ENCODE measurements around the gene TMC6.
A peak's percentile ranks its signal among the peaks of the same experiment; 100 is the strongest.

The TMC6 gene

DNA sequence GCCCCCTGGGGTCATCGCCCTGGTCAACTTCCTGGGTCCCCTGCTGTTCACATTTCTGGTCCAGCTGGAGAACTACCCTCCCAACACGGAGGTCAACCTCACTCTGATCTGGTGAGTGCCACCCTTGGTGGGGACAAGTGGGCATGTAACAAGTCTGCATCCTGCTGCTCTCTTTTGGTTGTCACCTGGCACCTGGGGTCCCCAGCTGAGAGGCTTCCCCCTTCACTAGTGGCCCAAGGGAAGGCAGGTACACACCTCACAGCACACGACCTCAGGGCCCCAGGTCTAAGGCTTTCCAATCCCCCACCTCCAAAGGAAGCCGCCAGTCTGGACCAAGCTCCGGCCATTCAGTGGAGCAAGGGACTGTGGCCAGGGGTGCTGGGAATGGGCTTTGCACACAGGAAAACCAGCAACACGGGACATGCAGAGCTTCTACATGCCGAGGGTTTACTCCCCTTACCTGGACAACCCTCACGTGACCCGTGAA, 6.4 kb upstream of the TMC6 start:
- DNase-seq, result no peak

DNA sequence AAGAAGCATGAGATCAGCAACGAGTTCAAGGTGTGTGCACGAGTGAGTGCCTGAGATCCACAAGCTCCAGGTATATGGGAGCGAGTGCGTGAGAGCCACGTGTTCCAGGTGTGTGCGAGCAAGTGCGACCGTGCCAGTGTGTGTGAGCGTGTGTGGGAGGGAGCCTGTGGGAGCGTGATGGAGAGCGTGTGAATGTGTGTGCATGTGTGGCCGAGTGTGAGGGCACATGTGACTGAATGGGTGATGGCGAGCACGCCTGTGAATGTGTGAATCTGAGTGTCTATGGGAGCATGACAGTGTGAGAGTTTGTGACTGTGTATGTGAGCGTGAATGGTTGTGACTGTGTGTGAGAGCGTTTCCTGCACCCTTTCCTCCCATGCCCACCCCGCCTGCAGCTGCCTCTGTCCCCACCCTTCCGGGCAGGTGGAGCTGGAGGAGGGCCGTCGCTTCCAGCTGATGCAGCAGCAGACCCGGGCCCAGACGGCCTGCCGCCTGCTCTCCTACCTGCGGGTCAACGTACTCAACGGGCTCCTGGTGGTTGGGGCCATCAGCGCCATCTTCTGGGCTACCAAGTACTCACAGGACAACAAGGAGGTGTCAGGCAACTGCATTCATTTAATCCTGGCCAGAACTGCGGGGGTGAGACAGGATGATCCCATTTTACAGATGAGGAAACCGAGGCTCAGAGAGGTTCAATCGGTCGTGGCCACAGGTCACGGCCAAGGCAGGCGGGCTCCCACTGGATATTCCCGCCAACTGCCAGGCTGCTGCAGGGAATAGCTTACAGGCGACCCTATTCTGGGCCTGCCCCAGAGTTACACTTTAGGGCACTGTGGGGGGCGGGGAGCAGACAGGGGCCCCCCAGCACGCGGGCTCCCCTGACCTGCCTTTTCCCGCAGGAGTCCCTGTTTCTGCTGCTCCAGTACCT, 5.7 kb upstream of the TMC6 start:
- DNase-seq, result peak; percentile 73 to 74

DNA sequence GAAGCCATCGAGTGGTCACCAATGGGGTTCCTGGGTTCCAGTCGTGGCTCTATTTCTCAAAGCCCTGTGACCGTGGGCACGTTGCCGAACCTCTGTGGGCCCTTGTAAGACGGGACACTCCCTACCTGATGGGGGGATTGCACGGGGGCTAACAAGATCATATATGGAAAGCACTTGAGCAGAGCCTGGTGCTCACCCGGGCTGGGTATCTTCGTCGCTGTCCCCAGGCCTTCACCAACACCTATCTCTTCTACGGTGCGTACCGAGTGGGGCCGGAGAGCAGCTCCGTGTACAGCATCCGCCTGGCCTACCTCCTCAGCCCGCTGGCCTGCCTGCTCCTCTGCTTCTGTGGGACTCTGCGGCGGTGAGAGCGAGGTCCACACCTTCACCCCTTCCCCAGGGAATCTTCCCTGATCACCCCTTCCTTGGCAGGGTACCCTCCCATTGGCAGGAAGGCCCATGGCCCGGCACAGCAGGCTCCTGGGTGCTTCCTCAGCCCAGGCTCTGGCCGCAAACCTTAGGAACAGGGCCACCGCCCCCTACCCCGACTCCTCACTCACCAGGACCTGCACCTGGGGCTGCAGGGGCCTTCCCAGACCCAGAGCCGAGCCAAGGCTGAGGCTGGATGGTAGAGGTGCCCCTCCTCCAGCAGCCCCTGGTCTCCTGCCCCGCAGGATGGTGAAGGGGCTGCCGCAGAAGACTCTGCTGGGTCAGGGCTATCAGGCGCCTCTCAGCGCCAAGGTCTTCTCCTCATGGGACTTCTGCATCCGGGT, 4.8 kb upstream of the TMC6 start:
- no peak for DNase-seq

DNA sequence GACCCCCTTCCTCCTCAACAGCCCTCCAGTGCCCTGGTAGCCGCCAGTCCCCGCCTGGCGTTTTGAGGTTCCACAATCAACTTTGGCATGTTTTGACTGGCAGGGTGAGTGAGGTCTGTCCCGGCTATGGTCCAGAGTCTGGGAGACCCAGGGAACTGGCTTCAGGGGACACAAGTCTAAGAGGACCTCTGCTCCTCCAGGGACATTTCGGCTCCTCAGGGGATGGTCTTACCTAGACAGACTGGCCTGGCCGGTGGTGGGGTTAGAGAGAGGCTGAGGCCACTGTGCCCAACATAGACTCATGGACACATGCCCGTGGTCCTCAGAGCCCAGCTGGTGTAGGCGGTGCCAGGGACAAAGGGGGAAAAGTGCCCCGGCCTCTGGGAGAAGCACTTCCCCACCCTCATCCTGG, 4.2 kb upstream of the TMC6 start:
- DNase-seq, result no peak

DNA sequence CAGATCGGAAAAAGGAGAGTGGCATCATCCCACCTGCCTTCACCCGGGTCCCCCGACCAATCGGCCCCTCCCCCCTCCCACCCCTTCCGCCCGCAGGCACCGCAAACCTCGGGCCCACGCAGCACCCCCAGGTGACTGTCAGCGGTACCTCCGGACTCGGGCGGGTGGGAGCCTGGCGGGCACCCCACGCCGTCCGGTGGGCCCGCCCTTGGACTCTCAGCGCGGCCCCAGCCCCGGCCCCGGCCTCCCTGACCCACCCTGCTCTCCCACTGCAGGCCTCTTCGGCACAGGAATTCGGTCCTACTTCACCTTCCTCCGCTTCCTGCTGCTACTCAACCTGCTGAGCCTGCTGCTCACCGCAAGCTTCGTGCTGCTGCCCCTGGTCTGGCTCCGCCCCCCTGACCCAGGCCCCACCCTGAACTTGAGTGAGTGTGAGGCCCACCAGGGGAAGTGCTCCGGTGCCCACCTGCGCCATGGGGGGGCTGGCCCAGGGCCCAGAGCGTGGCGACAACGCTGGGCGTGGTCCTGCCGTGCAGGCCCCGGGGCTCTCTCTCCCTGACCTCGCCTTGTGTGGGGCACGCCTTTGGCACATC, 3.6 kb upstream of the TMC6 start:
- DNase-seq, result peak; percentile 68 to 75

DNA sequence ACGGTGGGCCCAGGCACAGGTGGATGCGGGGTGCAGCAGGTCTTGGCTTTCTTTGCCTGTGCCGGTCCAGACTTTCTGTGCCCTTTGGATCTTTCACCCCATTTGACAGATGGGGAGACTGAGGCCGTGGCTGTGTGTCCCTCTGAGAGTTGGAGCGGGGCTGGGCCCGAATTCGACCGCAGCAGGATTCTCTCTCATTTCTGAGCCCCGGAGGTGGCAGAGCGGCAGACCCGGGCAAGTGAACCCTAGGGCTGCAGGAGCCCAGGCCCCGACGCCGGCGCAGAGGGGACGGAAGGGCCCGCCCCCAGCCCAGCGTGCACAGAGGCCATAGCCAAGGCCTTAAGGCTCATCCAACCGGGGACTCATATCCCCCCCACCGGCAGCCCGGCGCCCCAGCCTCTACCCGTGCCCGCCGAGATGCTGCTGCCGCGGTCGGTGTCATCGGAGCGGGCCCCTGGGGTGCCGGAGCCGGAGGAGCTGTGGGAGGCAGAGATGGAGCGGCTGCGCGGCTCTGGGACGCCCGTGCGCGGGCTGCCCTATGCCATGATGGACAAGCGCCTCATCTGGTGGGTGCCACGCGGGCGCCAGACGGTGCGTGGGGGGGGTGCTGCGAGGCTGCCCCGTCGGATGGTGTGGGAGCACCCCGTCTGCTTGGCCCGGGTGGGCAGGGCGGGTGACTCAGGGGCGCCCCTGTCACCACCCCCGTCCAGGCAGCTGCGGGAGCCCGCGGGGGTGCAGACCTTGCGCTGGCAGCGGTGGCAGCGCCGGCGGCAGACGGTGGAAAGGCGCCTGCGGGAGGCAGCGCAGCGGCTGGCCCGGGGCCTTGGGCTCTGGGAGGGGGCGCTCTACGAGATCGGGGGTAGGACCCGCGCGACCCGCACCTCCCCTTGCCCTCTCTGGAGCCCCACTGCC, 2.9 kb upstream of the TMC6 start:
- DNase-seq, result peak; percentile 60 to 64

DNA sequence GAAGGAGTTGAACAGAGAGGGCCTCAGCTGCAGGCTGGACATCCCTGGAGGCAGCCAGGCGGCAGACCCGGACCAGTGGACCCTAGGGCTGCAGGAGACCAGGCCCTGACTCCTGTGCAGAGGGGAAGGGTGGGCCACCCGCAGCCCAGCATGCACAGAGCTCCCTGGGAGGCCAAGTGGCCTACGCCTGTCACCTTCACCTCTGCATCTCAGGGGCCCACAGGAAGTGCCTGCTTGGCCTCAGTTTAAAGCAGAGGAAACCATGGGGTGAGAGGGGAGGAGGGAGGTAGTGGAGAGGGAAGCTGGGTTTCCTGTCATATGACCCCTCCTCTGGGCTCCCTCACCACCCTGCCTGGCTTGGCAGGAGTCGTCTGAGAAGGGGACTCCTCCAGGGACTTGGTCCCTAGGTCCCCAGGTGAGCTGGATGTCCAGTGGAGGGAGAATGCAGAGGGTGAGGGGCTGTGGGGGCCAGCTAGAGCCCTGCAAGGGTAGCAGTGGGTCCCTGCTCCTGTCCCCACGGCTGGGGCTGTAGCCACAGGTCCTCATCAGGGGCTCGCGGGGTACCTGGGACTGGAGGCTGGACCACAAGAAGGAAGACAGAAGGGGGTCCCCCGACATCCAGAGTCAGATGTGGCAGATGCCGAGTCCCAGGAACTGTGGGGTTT, 2.0 kb upstream of the TMC6 start, which contains the start of gene TMC8:
TSS of gene TMC8 (plus strand) at position 335 of the 665 bp plus-strand sequence. CDS start 818 bp downstream, outside the sequence.
- peak; percentile 68 to 71 for DNase-seq

DNA sequence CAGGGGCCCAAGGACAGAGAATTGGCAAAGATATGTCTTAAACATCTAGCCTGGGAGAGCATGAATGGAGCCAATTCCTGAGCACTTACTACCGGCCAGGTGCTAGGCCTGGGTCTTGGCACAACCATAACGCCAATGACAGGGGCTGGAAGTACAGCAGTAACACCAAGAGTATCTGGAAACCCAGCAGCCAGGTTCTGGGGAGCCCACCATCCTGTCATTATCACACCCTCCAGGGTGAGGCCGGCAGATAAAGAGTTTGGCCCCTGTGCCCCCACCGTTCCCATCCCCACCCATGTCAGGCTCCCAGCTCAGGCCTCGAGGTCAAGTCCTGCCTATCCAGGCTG, 1.5 kb upstream of the TMC6 start:
- DNase-seq, result no peak

DNA sequence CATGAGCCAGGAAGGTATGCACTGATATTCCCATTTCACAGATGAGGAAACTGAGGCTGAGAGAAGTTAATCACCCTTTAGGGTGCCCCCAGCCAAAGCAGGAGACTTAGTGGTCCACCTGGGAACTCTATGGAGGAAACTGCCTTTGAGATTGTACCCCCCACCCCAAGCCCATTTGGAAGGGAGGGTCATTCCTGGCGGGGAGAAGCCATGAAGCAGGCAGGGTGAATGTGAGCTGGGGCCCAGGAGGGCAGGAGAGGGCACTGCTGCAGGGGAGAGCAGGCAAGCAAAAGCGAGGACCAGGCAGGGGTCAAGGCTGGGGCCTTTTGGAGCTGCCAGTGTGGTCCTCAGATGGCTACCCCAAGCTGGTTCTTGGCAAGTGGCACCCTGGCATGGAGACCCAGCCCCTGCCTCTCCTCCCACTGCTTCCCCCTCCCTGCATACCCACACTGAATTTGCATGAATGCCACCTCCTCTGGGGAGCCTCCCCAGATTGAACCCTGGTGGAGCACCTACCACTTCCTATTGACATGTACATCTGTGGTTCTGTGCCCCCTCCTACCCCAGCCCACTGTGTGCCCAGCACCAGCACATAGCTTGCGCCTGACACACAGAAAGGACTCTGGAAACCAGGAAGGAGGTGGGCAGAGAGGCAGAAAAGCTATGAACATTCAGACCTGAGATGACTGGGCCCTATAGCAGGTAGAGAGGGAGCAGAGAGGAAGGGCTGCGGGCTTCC, 965 bp upstream of the TMC6 start:
- peak in 1 of 2 donors; percentile 43 for DNase-seq

DNA sequence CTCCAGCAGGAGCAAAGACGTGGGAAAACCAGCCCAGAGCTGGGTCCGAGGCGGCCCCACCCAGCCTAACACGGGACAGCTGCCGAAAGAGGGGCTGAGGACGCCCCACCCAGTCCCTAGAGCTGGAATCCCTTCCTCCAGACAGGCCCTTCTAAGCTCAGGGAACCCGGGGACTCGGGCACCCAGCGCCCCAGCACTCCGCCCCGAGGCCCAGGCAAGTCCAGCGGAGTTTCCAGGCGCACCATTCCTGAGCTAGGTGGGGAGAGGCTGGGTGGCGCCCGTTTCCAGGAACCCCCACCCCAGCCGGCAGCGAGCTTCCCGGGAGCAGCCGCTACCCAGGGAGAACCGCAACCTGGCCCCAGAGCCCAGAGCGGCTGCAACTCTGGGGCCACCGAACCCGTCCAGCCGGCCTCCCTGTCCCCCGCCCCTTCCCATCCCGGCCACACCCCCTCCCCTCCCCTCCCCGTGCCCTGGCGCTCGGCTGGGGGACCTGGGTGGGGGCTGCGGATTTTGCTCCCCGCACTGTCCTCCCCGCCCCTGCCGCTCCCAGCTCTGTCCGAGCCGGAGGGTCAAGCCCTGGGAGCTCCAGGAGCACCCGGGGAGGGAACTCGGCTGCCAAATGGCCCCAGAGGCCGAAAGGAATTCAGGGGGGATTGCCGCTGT, 536 bp downstream of the TMC6 start:
- no peak for DNase-seq

DNA sequence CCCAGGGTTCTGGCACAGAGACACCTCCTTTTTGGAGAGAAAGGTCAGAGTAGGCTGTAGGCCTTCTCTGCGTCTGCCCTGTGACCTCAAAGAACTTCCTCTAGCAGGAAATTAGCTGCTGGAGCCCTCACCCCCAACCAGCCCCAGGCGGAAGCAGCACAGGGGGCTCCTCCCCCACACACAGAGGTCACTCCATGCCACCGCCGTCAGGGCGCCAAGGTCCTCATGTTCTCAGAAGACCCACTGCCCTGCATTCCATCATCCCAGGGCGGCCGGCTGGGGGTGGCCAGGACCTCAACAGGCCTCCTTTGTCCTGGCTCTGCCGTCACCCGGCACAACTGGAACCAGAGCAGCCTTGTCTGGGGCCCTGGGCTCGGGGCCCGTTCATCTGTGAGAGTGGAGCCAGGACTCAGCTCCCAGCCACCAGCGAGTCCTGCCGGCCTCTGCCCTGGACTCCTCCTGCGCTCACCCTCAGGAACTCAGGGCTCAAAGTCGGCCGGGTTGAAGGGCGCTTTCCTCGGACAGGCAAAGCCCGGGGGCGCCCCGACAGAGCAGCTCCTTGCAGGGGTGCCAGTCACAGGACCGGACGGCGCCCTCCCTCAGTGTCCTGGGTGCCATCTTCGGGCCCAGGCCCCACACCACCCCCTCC, 1.2 kb downstream of the TMC6 start:
- DNase-seq, result peak; percentile 63 to 74

DNA sequence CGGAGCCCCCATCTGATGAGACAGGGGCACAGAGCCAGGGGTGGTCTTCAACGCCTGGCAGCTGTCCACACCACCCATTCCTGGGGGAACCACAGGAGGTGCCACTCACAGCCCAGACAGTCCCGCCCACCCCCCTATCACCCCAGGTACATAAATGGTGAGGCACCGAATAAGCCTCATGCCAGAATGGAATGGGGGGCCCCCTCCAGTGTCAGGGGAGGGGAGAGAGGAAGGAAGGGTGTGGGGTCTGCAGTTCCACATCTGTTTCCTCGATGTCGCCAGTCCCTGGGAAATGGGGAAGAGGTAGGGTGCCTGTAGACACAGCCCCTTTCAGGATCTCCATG, 1.7 kb downstream of the TMC6 start:
- no peak for DNase-seq

DNA sequence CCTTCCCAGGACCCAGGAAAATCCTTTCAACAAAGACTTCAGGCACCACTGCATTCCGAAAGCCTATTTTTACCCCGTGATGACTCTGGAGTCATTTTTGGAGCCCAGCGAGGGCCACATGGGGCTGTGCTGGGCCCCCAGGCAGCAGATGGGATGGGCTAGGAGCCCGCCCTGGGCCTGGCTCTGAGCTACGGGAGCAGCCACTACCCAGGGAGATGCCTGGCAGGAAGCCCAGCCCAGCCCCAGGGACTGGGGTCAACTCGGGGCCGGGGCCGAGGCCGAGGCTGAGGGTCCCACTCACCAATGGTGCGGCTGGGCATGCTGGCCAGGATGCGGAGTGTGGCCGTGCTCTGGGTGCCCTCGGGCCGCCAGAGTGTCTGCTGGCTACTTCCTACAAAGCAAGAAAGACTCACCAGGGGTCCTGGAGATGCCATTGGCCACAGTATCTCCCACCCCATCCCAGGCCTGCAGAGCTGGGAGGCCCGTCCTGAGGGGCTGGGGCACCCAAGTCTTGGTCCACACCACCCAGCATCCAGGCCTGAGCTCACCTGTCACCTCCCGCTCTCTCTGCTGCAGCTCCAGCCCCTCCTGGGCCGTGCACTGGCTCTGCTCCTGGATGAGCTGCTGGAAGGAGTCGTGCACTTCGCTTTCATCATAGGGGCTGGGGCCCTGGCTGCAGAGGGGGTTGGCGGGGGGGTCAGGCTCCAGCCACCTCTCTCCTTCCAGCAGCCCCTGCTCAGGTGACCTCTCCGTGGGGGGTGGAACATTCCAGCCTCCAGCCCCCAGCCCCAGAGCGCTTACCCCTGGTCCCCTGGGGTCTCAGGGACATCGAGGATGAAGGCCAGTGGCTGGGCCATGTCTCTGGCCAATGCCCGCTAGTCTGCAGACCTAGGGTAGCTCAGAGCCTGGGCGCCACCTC, 2.3 kb downstream of the TMC6 start:
- no peak for DNase-seq

DNA sequence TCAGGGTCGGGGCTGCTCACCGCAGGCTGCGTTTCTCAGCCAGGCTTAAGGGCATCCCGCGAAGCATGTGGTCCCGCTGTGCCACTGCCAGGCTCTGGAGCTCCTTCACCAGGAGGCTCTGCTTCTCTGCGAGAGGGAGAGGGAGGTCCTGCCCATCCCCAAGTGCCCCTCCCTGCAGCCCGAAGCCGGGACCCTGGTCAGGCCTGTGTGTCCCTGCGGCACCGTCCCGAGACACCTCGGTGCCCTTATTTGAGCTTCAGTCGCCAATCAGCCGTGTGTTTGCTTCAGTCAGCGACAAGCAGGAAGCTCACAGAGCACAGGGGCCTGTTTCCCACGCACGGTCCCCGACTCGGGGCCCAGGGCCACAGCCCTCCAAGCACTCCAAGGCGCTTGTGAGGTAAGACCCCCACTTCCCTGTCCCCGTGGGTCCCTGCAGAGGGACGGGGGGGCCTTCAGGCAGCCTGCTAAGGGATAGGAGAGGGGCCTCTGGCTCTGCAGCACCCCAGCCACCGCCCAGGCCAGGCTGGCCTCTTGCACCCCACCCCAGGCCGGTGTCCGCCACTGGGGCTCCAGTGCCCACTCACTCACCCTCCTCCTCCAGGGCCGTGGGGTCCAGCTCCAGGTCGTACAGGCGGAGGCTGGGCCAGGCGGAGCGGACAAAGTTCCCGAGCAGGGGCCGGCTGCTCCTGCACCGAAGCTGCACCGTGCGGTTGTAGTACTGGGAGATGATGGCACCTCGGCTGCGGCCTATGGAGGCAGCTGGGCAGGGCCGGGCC, 3.2 kb downstream of the TMC6 start:
- peak in 1 of 2 donors; percentile 50 for DNase-seq

DNA sequence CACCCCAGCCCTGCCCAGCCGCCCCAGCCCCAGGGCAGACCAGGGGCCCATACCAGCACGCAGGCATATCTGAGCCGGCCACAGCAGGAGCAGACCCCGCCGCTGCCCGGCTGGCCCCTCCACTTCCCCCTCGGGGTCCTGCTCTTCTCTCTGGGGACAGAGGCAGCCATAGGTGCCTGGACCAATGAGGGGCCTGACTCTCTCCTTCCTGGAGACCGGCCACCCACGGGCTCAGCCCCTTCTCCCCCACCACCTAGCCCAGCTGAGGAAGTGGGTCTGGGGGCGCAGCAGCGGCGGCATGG, 3.8 kb downstream of the TMC6 start:
- DNase-seq, result no peak

DNA sequence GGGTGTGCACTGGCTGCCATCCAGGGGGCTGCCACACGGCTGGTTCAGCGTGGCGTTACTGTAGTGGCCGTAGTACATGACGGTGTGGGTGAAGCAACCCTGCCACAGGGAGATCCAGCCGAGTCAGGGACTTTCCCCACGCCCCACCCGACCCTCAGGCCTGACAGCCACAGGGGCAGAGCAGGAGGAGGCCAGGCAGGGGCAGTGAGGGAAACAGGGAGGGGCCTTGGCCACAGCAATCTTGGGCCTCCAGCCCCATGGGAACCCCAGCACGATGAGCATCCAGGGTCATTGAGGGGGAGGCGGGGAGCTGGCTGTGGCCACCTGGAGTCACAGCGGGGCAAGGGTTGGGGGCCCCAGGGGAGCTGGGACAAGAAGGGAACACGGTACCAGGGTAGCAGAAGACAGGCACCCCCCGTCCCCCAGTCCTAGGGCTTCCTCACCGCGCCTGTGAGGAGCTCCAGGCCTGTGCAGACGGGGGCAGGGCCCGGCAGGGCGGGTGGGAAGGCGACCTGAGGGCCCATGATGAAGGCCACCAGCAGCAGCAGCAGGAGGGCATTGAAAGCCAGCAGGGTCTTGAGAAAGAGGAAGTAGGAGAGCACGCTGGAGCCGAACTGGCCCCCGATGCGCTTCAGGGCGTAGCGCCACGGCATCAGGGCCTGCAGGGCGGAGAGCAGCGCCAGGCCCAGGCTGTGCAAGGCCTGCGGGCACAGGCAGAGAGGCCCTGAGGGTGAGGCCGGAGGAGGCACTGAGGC, 4.3 kb downstream of the TMC6 start:
- no peak for DNase-seq

DNA sequence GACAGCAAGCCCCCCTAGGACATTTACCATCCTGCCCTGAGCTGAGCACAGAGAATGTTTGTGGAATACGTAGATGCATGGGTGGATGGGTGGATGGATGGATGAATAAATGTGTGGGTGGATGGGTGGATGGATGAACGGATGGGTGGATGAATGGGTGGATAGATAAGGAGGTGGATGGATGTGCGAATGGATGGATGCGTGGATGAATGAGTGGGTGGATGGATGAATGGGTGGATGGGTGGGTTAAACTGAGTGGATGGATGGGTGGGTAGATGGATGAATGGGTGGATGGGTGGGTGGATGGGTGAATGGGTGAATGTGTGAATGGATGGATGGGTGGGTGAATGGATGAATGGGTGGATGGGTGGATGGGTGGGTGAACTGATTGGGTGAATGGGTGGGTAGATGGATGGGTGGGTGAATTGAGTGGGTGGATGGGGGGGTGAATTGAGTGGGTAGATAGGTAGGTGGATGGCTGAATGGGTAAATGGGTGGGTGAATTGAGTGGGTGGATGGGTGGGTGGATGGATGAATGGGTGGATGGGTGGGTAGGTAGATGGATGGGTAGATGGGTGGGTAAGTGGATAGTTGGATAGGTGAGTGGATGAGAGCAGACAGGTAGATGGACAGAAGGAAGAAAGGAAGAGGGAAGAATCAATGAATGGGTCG, 5.2 kb downstream of the TMC6 start:
- DNase-seq, result no peak
